GM23338 (cell line): ENCODE measurements around the gene PRTN3. TPM values are rescaled to one million over a fixed set of nuclear protein-coding genes. Genes with fewer than 3 reads are reported as not detected.
"Not testable (repeated sequence)": the region's sequence is repeated elsewhere in the genome, so short reads cannot be mapped to it uniquely, and the experiment has no call there.

Source experiments
- ATAC-seq: fragments of 200-7000 bp; cut with Tn5 transposase; 3 replicates; pipeline ENCODE4 v1.9.1; 2020
- DNase-seq: peaks from one replicate; pipeline ENCODE4 v3.0.0-alpha.2; 2015; ENCODE audit warnings: low spot score
- H2AFZ ChIP-seq: fragments of 200-600 bp; sonication (generic); 2 replicates; pipeline ENCODE4 v1.8.0; 2016; ENCODE audit warnings: antibody characterized with exemption, mild to moderate bottlenecking, moderate library complexity
- H3F3A ChIP-seq: fragments of 200-600 bp; sonication (generic); replicated peaks from 2 replicates; pipeline ENCODE4 v1.8.0; 2017; ENCODE audit warnings: antibody characterized with exemption, mixed run types, low read depth
- H3K27ac ChIP-seq: fragments of 200-600 bp; sonication (generic); 2 replicates; pipeline ENCODE4 v1.6.1; 2016; ENCODE audit warnings: low read depth
- H3K27me3 ChIP-seq: fragments of 200-600 bp; sonication (generic); 2 replicates; pipeline ENCODE4 v1.8.0; 2016; ENCODE audit warnings: mild to moderate bottlenecking, mixed run types, moderate library complexity; ENCODE audit not compliant: insufficient read depth
- H3K36me3 ChIP-seq: fragments of 200-600 bp; sonication (generic); 2 replicates; pipeline ENCODE4 v1.8.0; 2016; ENCODE audit warnings: mild to moderate bottlenecking; ENCODE audit not compliant: insufficient read depth
- H3K4me1 ChIP-seq: fragments of 200-600 bp; sonication (generic); 2 replicates; pipeline ENCODE4 v1.8.0; 2016; ENCODE audit warnings: mild to moderate bottlenecking, moderate library complexity; ENCODE audit not compliant: insufficient read depth
- H3K4me2 ChIP-seq: fragments of 200-600 bp; sonication (generic); 2 replicates; pipeline ENCODE4 v1.7.1; 2017; ENCODE audit warnings: mixed run types
- H3K4me3 ChIP-seq: fragments of 200-600 bp; sonication (generic); 2 replicates; pipeline ENCODE4 v1.6.1; 2016; ENCODE audit warnings: mixed run types
- H3K79me2 ChIP-seq: fragments of 200-600 bp; sonication (generic); replicated peaks from 2 replicates; pipeline ENCODE4 v1.8.0; 2017; ENCODE audit warnings: mild to moderate bottlenecking; ENCODE audit not compliant: insufficient read depth
- H3K9me2 ChIP-seq: fragments of 200-600 bp; sonication (generic); 2 replicates; pipeline ENCODE4 v1.8.0; 2017; ENCODE audit not compliant: insufficient read depth
- H4K20me1 ChIP-seq: fragments of 200-600 bp; sonication (generic); replicated peaks from 2 replicates; pipeline ENCODE4 v1.8.0; 2017; ENCODE audit warnings: mild to moderate bottlenecking; ENCODE audit not compliant: insufficient read depth
- H3K27ac Mint-ChIP-seq: 2 replicates; pipeline ENCODE4 v1.8.0; 2020; ENCODE audit warnings: inconsistent platforms, mild to moderate bottlenecking, moderate library complexity, mixed read lengths
- H3K27me3 Mint-ChIP-seq: 3 replicates; pipeline ENCODE4 v1.8.0; 2022; ENCODE audit warnings: low read depth, mild to moderate bottlenecking, moderate library complexity, mixed read lengths, inconsistent platforms; ENCODE audit not compliant: insufficient read depth, poor library complexity
- H3K36me3 Mint-ChIP-seq: 3 replicates; pipeline ENCODE4 v1.8.0; 2021; ENCODE audit warnings: low read depth, mild to moderate bottlenecking, inconsistent platforms, moderate library complexity, mixed read lengths
- H3K4me1 Mint-ChIP-seq: 3 replicates; pipeline ENCODE4 v1.8.0; 2020; ENCODE audit warnings: mild to moderate bottlenecking, inconsistent platforms, mixed read lengths
- H3K4me3 Mint-ChIP-seq: 3 replicates; pipeline ENCODE4 v1.8.0; 2021; ENCODE audit warnings: moderate library complexity, mild to moderate bottlenecking, inconsistent platforms, mixed read lengths
- H3K9me3 Mint-ChIP-seq: 3 replicates; pipeline ENCODE4 v1.8.0; 2020; ENCODE audit warnings: moderate library complexity, mild to moderate bottlenecking, inconsistent platforms, mixed read lengths
- CREB1 ChIP-seq: fragments of 250-450 bp; sonication (Bioruptor Pico); IDR thresholded peaks from 2 replicates; pipeline ENCODE4 v1.5.0; 2020; ENCODE audit warnings: low read depth, mild to moderate bottlenecking, moderate library complexity
- EZH2 ChIP-seq: fragments of 200-600 bp; sonication (generic); IDR thresholded peaks from one replicate; pipeline ENCODE4 v1.8.0; 2017; ENCODE audit warnings: antibody characterized with exemption, mild to moderate bottlenecking, low read depth; ENCODE audit not compliant: unreplicated experiment
- POLR2AphosphoS5 ChIP-seq: IDR thresholded peaks from 2 replicates; pipeline ENCODE4 v1.6.1; 2016; ENCODE audit warnings: antibody characterized with exemption, low read depth
- STAT1 ChIP-seq: IDR thresholded peaks from one replicate; pipeline ENCODE4 v1.6.1; 2016; ENCODE audit warnings: antibody characterized with exemption; ENCODE audit not compliant: unreplicated experiment
- polyA plus RNA-seq: library from polyadenylated mRNA; unstranded; fragments of >200 nt; fragmentation: Nextera tagmentation; extraction: Ambion mirVana; gene quantifications from 2 replicates; pipeline ENCODE4 v1.2.1, GENCODE V29; 2016
- total RNA-seq: library from RNA; depleted of rRNA; stranded (reverse); fragments of >200 nt; shearing (Covaris generic); gene quantifications from 2 replicates; pipeline ENCODE4 v1.2.3, GENCODE V29; 2014
- TF ChIP-seq, protein P1 (sequence below): IDR thresholded peaks from one replicate; pipeline ENCODE4 v1.6.1; 2018; ENCODE audit warnings: antibody characterized with exemption; ENCODE audit not compliant: unreplicated experiment

Gene PRTN3
- total and polyA plus RNA-seq, 2 experiments from 2014 or later: 0.21 to 0.68 TPM

DNA sequence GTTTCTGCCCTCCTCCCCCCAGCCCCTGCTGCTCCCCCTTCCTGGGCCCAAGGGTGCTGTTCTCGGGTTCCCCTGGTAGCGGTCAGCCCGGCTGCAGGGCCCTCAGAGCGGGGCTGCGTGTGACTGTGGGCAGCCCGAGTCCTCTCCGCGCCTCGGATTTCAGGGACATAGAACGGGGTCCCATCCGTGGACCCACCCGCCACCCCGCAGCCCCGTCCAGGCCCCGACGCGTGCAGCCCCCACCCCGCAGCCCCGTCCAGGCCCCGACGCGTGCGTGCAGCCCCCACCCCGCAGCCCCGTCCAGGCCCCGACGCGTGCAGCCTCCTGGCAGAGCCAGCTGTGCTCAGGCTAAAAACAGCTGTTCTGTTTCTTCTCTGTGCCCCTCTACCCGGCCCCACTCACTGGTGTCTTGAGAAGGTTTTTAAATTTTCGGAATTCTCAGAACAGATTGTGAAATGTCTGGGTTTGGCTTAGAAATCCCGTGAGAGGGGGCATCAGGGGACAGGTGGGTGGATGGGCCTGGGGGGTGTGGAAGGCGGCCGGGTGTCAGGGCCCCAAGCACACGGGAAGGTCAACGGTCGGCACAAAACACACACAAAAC is 5.5 kb upstream of the PRTN3 start:
- Histone ChIP-seq H3K36me3 (no peaks in the 10 kb centered on the region), H2AFZ (no peak overlapping the region), H3K4me2 (no peak overlapping the region), H3K9me2 (no peaks in the 10 kb centered on the region), H4K20me1 (no peaks in the 10 kb centered on the region), H3K4me1 (no peaks in the 10 kb centered on the region), H3K27ac (no peak overlapping the region), H3K79me2 (no peaks in the 10 kb centered on the region), H3K4me3 (no peak overlapping the region), H3K27me3 (no peaks in the 10 kb centered on the region), H3F3A (0 out of 2 replicates have a peak, but pooled peaks cover 2% of the 10 kb centered on the region)
- no peak for TF ChIP-seq CREB1
- TF ChIP-seq EZH2: no peak
- TF ChIP-seq STAT1: no peak
- Mint-ChIP-seq H3K27ac (no peak overlapping the region), H3K4me3 (no peak overlapping the region), H3K27me3 (peaks cover 6% of the 10 kb centered on the region), H3K36me3 (no peaks in the 10 kb centered on the region), H3K9me3 (no peaks in the 10 kb centered on the region), H3K4me1 (no peaks in the 10 kb centered on the region; the same call in 2 of the 3 replicates)
- DNase-seq: no peak
- ATAC-seq: no peak

DNA sequence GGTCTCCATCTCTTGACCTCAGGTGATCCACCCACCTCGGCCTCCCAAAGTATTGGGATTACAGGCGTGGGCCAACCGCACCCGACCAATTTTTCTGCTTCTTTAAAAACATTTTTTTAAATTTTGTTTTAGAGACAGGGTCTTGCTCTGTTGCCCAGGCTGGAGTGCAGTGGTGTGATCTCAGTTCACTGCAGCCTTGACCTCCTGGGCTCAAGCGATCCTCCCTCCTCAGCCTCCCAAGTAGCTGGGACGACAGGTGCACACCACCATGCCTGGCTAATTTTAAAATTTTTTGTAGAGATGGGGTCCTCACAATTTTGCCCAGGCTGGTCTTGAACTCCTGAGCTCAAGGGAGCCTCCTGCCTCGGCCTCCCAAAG is 2.0 kb downstream of the PRTN3 start:
- not testable (repeated sequence) for H3K36me3 Mint-ChIP-seq, ATAC-seq

DNA sequence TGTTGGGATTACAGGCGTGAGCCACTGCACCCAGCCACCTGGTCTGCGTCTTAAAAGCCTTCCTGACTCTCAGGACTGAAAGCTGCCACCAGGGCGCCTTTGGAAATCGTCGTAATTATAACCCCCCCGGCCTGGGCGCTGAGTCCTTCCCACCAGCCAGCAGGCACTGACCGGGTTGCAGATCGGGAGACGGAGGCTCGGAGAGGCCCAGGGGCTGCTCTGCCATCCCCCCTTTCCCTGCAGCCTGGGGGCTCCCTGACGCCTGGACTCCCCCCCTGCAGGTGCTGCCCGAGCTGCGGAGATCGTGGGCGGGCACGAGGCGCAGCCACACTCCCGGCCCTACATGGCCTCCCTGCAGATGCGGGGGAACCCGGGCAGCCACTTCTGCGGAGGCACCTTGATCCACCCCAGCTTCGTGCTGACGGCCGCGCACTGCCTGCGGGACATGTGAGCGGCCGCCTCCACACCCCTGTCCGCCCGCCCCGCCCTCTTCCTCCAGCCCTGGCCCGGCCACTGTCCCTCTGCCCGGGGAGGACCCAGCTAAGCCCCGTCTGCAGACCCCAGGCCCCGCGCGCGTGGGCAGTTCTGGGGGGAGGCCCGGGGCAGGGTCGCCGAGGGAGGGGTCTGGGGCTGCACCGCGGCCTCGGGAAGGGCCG is 2.5 kb downstream of the PRTN3 start:
- Histone ChIP-seq H3K36me3 (no peaks in the 10 kb centered on the region), H3K9me2 (no peaks in the 10 kb centered on the region), H3K79me2 (no peaks in the 10 kb centered on the region), H4K20me1 (no peaks in the 10 kb centered on the region), H2AFZ (peak overlapping the region; percentile 76), H3K27ac (no peak overlapping the region), H3F3A (peaks cover 6% of the 10 kb centered on the region; the same call in 1 of the 2 replicates), H3K27me3 (peaks cover 27% of the 10 kb centered on the region), H3K4me2 (peak overlapping the region; percentile 65), H3K4me3 (peak overlapping the region; percentile 49), H3K4me1 (no peaks in the 10 kb centered on the region)
- no peak for TF ChIP-seq CREB1
- TF ChIP-seq, protein P1, sequence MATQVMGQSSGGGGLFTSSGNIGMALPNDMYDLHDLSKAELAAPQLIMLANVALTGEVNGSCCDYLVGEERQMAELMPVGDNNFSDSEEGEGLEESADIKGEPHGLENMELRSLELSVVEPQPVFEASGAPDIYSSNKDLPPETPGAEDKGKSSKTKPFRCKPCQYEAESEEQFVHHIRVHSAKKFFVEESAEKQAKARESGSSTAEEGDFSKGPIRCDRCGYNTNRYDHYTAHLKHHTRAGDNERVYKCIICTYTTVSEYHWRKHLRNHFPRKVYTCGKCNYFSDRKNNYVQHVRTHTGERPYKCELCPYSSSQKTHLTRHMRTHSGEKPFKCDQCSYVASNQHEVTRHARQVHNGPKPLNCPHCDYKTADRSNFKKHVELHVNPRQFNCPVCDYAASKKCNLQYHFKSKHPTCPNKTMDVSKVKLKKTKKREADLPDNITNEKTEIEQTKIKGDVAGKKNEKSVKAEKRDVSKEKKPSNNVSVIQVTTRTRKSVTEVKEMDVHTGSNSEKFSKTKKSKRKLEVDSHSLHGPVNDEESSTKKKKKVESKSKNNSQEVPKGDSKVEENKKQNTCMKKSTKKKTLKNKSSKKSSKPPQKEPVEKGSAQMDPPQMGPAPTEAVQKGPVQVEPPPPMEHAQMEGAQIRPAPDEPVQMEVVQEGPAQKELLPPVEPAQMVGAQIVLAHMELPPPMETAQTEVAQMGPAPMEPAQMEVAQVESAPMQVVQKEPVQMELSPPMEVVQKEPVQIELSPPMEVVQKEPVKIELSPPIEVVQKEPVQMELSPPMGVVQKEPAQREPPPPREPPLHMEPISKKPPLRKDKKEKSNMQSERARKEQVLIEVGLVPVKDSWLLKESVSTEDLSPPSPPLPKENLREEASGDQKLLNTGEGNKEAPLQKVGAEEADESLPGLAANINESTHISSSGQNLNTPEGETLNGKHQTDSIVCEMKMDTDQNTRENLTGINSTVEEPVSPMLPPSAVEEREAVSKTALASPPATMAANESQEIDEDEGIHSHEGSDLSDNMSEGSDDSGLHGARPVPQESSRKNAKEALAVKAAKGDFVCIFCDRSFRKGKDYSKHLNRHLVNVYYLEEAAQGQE: no peak
- TF ChIP-seq POLR2AphosphoS5: no peak
- DNase-seq (peak; percentile 79), ATAC-seq (peak; percentile 76)
- H3K27ac Mint-ChIP-seq: no peak overlapping the region
- H3K4me3 Mint-ChIP-seq: peak overlapping the region; percentile 40; the same call in 1 of the 3 replicates
- H3K9me3 Mint-ChIP-seq: peaks cover 4% of the 10 kb centered on the region; the same call in 2 of the 3 replicates
- H3K27me3 Mint-ChIP-seq: peaks cover 31% of the 10 kb centered on the region
- H3K4me1 Mint-ChIP-seq: peaks cover 2% of the 10 kb centered on the region; the same call in 1 of the 3 replicates
- no peaks in the 10 kb centered on the region; the same call in 2 of the 3 replicates for H3K36me3 Mint-ChIP-seq

More for the DNA sequence above, 2.0 kb downstream of the PRTN3 start:
- Mint-ChIP-seq H3K27me3 (peaks cover 31% of the 10 kb centered on the region), H3K4me3 (peak overlapping the region; percentile 40; the same call in 1 of the 3 replicates)
- H3K4me1 ChIP-seq, H3K27ac ChIP-seq, H3K36me3 ChIP-seq, H2AFZ ChIP-seq, H3K4me1 Mint-ChIP-seq, H3K9me3 Mint-ChIP-seq, H4K20me1 ChIP-seq, H3F3A ChIP-seq, H3K27ac Mint-ChIP-seq, DNase-seq, H3K79me2 ChIP-seq, H3K9me2 ChIP-seq: not testable (repeated sequence)
- peak overlapping the region; percentile 49; the same call in 1 of the 2 replicates for H3K4me3 ChIP-seq
- H3K4me2 ChIP-seq: peak overlapping the region; percentile 65; the same call in 1 of the 2 replicates
- H3K27me3 ChIP-seq: peaks cover 27% of the 10 kb centered on the region
